ENCODE results near the gene RYR1. TPM values are rescaled to one million over a fixed set of nuclear protein-coding genes. Genes with fewer than 3 reads are reported as not detected.
"Not testable (repeated sequence)": the region's sequence is repeated elsewhere in the genome, so short reads cannot be mapped to it uniquely, and the experiment has no call there.

RYR1 gene
- total RNA-seq, 1 donor from 2014 or later: 0.12 TPM

- no peak overlapping the region for H3K4me3 ChIP-seq (ENCODE audit: low read depth, low read length)
- TF ChIP-seq, protein P1, sequence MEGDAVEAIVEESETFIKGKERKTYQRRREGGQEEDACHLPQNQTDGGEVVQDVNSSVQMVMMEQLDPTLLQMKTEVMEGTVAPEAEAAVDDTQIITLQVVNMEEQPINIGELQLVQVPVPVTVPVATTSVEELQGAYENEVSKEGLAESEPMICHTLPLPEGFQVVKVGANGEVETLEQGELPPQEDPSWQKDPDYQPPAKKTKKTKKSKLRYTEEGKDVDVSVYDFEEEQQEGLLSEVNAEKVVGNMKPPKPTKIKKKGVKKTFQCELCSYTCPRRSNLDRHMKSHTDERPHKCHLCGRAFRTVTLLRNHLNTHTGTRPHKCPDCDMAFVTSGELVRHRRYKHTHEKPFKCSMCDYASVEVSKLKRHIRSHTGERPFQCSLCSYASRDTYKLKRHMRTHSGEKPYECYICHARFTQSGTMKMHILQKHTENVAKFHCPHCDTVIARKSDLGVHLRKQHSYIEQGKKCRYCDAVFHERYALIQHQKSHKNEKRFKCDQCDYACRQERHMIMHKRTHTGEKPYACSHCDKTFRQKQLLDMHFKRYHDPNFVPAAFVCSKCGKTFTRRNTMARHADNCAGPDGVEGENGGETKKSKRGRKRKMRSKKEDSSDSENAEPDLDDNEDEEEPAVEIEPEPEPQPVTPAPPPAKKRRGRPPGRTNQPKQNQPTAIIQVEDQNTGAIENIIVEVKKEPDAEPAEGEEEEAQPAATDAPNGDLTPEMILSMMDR (conservative IDR thresholded peaks at IDR 0.05; ENCODE audit: low read depth, low read length): no peak
- no peak for DNase-seq (ENCODE audit: low read depth)
Observed at GRCh38 chr19:38583985-38584305, 150.5 kb downstream of the RYR1 start.

- H3K4me3 ChIP-seq (ENCODE audit: low read depth, low read length): no peak overlapping the region
- TF ChIP-seq, protein P1 (conservative IDR thresholded peaks at IDR 0.05; ENCODE audit: low read depth, low read length): no peak
- no peak for DNase-seq (ENCODE audit: low read depth)
Observed at GRCh38 chr19:38587562-38587961, 154.1 kb downstream of the RYR1 start.

DNA sequence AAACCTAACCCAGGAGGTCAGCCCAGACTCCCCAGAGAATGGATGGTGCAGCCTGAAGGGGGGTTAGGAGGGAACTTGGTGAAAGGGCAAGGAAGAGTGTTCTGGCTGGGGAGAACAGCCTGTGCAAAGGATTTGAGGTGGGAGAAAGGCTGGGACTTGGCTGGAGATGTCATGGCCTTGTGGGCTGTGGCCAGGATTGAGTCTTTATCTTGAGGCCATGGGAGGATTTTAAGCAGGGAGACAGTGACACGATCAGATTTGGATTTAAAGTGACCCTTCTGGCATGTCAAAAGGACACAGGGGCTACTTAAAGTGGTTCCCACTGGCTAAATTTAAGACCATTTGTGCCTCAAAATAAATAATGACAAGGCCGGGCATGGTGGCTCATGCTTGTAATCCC is 154.6 kb downstream of the RYR1 start:
- TF ChIP-seq, protein P1 (conservative IDR thresholded peaks at IDR 0.05; ENCODE audit: low read depth, low read length): no peak
- H3K4me3 ChIP-seq (ENCODE audit: low read depth, low read length): no peak overlapping the region
- DNase-seq (ENCODE audit: low read depth): no peak

DNA sequence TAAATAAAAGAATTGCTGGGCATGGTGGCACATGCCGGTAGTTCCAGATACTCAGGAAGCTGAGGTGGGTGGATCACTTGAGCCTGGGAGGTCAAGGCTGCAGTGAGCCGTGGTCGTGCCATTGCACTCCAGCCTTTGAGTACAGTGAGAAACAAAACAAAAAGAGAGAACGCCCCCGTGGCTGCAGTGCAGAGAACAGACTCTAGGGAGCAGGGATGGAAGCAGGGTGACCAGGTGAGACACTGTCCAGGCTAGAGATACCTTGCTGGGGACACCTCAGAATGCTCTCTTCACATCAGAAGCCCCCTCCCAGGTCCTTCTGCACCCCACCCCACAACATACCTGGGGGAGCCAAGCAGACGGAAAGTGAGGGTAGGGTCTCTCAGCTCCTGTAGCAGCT is 159.4 kb downstream of the RYR1 start:
- H3K4me3 ChIP-seq (ENCODE audit: low read depth, low read length): no peak overlapping the region
- TF ChIP-seq, protein P1 (conservative IDR thresholded peaks at IDR 0.05; ENCODE audit: low read depth, low read length): peak; percentile 4
- no peak for DNase-seq (ENCODE audit: low read depth)

GRCh38 chr19:38596057-38596981 is 162.8 kb downstream of the RYR1 start:
- no peak for DNase-seq (ENCODE audit: low read depth)
- TF ChIP-seq, protein P1 (conservative IDR thresholded peaks at IDR 0.05; ENCODE audit: low read depth, low read length): no peak
- peak overlapping the region; percentile 14 for H3K4me3 ChIP-seq (ENCODE audit: low read depth, low read length)

DNA sequence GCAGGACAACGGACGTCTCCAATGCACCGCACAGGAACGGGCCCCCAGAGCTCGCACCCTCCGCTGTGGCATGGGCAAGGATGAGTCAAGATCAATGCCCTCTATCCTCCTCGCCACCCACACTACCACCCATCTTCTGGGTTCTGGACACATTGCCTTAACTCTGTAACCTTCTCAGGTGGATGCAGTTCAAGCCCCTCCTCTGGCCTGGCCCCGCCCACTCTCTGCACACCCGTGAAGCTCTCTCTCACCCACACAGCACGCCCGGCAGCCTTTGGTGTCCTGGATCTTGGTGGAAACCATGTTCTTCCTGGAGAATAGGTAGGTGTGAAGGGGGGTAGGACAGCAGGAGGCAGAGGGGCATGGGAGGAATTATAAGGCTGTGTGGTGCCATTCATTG is 163.6 kb downstream of the RYR1 start:
- no peak for DNase-seq (ENCODE audit: low read depth)
- H3K4me3 ChIP-seq (ENCODE audit: low read depth, low read length): no peak overlapping the region
- TF ChIP-seq, protein P1 (conservative IDR thresholded peaks at IDR 0.05; ENCODE audit: low read depth, low read length): no peak

GRCh38 chr19:38599722-38600121 is 166.2 kb downstream of the RYR1 start:
- no peak for DNase-seq (ENCODE audit: low read depth)
- H3K4me3 ChIP-seq (ENCODE audit: low read depth, low read length): no peak overlapping the region
- TF ChIP-seq, protein P1 (conservative IDR thresholded peaks at IDR 0.05; ENCODE audit: low read depth, low read length): no peak

GRCh38 chr19:38602856-38603255 is 169.4 kb downstream of the RYR1 start:
- H3K4me3 ChIP-seq (ENCODE audit: low read depth, low read length); DNase-seq (ENCODE audit: low read depth): not testable (repeated sequence)

All from epithelial cell of proximal tubule (primary cell).